GM06990 (cell line): ENCODE measurements around the gene STIM2.

Source experiments
- DNase-seq: peaks from one replicate; pipeline ENCODE4 v3.0.0-alpha.2; 2011; ENCODE audit not compliant: insufficient read length; ENCODE audit errors: extremely low read depth
- H3K27me3 ChIP-seq: replicated peaks from 2 replicates; pipeline ENCODE4 v1.6.0; 2011; ENCODE audit warnings: low read length; ENCODE audit not compliant: control insufficient read depth, insufficient read depth
- H3K36me3 ChIP-seq: 2 replicates; pipeline ENCODE4 v1.5.1; 2011; ENCODE audit warnings: low read length; ENCODE audit not compliant: control insufficient read depth, insufficient read depth
- H3K4me3 ChIP-seq: replicated peaks from 2 replicates; pipeline ENCODE4 v1.5.1; 2011; ENCODE audit warnings: low read depth, mild to moderate bottlenecking, control low read depth, low read length
- TF ChIP-seq, protein P1 (sequence below): IDR thresholded peaks from 2 replicates; pipeline ENCODE4 v1.5.1; 2011; ENCODE audit warnings: low read length, control low read depth, mild to moderate bottlenecking, inconsistent platforms; ENCODE audit not compliant: insufficient read depth, poor library complexity, severe bottlenecking

Gene STIM2

DNA sequence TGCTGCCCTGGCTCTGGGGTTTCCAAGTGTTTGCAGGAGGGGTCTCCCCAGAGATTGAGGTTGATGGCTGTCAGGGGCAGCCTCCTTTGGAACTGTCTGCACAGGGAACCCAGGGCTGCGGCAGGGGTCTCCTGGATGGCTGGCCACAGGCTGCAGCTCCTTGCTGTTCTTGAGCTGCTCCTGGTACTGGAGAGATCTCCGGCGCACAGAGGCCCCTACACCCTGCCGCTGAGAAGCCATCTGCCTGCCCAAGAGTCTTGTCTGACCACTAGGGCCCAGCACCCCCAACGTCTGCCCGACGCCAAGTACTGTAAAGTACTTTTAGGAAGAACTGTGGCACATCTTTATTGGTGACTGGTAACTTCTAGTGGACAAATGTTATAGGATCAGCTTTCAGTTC, 13.5 kb downstream of the STIM2 start:
- TF ChIP-seq, protein P1, sequence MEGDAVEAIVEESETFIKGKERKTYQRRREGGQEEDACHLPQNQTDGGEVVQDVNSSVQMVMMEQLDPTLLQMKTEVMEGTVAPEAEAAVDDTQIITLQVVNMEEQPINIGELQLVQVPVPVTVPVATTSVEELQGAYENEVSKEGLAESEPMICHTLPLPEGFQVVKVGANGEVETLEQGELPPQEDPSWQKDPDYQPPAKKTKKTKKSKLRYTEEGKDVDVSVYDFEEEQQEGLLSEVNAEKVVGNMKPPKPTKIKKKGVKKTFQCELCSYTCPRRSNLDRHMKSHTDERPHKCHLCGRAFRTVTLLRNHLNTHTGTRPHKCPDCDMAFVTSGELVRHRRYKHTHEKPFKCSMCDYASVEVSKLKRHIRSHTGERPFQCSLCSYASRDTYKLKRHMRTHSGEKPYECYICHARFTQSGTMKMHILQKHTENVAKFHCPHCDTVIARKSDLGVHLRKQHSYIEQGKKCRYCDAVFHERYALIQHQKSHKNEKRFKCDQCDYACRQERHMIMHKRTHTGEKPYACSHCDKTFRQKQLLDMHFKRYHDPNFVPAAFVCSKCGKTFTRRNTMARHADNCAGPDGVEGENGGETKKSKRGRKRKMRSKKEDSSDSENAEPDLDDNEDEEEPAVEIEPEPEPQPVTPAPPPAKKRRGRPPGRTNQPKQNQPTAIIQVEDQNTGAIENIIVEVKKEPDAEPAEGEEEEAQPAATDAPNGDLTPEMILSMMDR, result no peak
- no peaks in the 10 kb centered on the region for H3K36me3 ChIP-seq

DNA sequence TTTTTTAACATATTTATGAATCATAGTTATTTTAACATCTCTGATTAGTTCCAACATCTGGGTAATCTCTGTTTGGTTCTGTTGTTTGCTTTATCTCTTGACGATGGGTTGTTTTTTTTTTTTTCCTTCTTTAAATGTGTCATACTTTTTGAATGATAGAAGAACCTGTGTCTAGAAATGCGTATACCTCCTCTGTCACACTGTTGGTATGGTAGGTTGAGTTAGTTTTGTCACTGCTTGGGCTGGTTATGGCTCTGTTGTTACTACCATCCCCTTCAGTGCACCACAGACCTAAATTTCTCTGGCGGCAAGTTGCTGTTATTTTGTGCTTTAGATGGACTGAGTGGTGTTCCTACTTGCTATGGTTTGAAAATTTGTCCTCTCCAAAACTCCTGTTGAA, 16.8 kb downstream of the STIM2 start:
- Histone ChIP-seq H3K27me3 (no peaks in the 10 kb centered on the region), H3K4me3 (no peak overlapping the region), H3K36me3 (no peaks in the 10 kb centered on the region)
- TF ChIP-seq, protein P1, result no peak
- no peak for DNase-seq

More for the DNA sequence above, 13.5 kb downstream of the STIM2 start:
- H3K4me3 ChIP-seq, result no peak overlapping the region
- no peaks in the 10 kb centered on the region for H3K27me3 ChIP-seq
- DNase-seq, result no peak

DNA sequence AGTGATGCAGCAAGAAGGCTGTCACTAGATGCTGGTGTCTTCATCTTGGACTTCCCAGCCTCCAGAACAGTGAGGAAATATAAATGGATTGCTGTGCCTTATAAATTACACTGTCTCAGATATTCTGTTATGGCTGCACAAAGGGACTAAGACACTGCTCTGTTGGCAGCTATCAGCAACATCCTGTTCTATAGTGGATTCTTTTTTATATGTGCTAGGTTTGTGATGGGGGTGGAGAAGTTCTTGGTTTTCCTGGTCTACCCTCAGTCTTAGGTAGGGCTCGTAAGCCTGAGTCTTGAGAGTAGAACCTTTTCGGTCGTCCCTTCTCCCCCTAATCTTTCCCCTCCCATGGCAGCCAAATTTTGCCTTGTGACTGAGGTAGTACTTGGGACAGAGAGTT, 17.3 kb downstream of the STIM2 start:
- TF ChIP-seq, protein P1, result no peak
- Histone ChIP-seq H3K27me3 (no peaks in the 10 kb centered on the region), H3K4me3 (no peak overlapping the region), H3K36me3 (no peaks in the 10 kb centered on the region)
- no peak for DNase-seq

DNA sequence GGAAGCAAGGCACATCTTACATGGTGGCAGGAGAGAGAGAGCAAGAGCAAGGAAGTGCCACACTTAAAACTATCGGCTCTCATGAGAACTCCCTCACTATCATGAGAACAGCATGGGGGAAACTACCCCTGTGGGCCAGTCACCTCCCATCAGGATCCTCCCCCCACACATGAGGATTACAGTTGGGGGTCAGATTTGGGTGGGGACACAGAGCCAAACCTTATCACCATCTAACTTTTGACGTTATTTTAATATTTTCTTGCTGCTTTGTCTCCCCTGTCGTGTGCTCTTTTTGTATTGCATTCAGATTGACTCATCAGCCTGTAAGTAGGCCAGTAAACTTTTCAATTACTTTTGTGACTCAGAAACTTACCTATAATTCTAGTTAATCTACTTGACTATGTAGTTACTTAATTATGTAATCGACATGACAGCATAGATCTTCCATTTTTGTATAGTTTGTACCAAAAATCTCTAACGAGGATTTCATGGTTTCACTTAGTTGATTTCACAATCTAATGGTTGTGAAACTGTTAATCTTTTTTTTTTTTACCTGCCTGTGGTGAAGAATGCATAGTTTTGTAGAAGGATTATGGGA, 18.3 kb downstream of the STIM2 start:
- no peak for DNase-seq
- Histone ChIP-seq H3K4me3 (no peak overlapping the region), H3K27me3 (no peaks in the 10 kb centered on the region), H3K36me3 (no peaks in the 10 kb centered on the region)
- TF ChIP-seq, protein P1, result no peak

DNA sequence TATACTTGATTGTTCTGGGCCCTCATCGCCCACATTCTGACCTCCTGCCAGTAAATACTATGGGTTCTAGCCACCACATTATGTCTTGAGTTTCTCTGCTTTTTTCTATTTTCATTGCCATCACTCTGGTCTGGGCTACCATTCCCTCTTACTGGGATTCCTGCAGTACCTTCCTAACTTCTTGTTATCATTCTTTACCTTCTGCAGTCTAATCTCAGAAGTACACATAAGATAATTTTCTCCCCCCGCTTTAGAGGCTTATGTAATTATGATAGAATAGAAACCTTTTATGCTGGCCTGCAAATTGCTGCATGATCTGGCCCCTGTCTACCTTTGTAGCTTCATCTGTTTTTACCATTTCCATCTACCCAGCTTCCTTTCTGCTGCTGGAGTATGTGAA, 19.2 kb downstream of the STIM2 start:
- H3K27me3 ChIP-seq, result no peaks in the 10 kb centered on the region
- DNase-seq, result no peak
- H3K36me3 ChIP-seq, result no peaks in the 10 kb centered on the region
- no peak overlapping the region for H3K4me3 ChIP-seq
- TF ChIP-seq, protein P1, result no peak

DNA sequence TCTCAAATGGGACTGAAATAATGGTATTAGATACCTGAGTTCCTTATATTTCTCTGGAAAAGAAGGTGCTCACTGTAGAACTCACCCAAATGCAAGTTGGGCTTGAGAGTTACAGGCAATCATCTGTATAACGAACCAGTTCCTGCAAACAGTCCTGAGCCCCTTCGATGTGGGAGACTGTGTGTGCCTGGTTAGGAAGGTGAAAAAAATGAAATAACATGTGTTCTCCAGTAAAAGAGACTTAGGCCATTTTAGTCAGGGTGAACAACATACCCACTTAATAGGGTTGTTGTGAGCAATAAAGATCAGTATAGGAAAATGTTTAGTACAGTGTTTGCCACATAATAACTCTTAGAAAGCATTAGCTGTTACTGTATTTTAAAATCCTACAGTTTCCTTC, 23.4 kb downstream of the STIM2 start:
- H3K27me3 ChIP-seq, result no peaks in the 10 kb centered on the region
- DNase-seq, result no peak
- 0 out of 2 replicates have a peak overlapping the region, but pooled peaks have one; percentile 21 for H3K4me3 ChIP-seq
- TF ChIP-seq, protein P1, result no peak
- no peaks in the 10 kb centered on the region for H3K36me3 ChIP-seq
